Measurements from ENCODE around the gene ARHGEF3.

Gene ARHGEF3

GRCh38 chr3:56796202-56796601 is 5.5 kb downstream of the ARHGEF3 start:
- no peak overlapping the region for H3K4me3 ChIP-seq (replicated peaks; ENCODE audit: low read depth, low read length)
- H3K36me3 ChIP-seq (ENCODE audit: control insufficient read depth, insufficient read depth, low read length), result no peaks in the 10 kb centered on the region
- no peaks in the 10 kb centered on the region for H3K27me3 ChIP-seq (replicated peaks; ENCODE audit: control insufficient read depth, insufficient read depth, low read length)
- TF ChIP-seq CTCF (IDR thresholded peaks at IDR 0.05; ENCODE audit: insufficient read depth, low read length, poor library complexity, severe bottlenecking), result no peak
- no peak for DNase-seq (ENCODE audit: extremely low read depth, insufficient read length)

GRCh38 chr3:56795829-56796185 is 5.9 kb downstream of the ARHGEF3 start:
- Histone ChIP-seq H3K4me3 (replicated peaks; ENCODE audit: low read depth, low read length) (no peak overlapping the region), H3K27me3 (replicated peaks; ENCODE audit: control insufficient read depth, insufficient read depth, low read length) (no peaks in the 10 kb centered on the region), H3K36me3 (ENCODE audit: control insufficient read depth, insufficient read depth, low read length) (no peaks in the 10 kb centered on the region)
- no peak for DNase-seq (ENCODE audit: extremely low read depth, insufficient read length)
- no peak for TF ChIP-seq CTCF (IDR thresholded peaks at IDR 0.05; ENCODE audit: insufficient read depth, low read length, poor library complexity, severe bottlenecking)

GRCh38 chr3:56795097-56795828 is 6.5 kb downstream of the ARHGEF3 start:
- Histone ChIP-seq H3K4me3 (replicated peaks; ENCODE audit: low read depth, low read length) (no peak overlapping the region), H3K36me3 (ENCODE audit: control insufficient read depth, insufficient read depth, low read length) (no peaks in the 10 kb centered on the region), H3K27me3 (replicated peaks; ENCODE audit: control insufficient read depth, insufficient read depth, low read length) (no peaks in the 10 kb centered on the region)
- no peak for TF ChIP-seq CTCF (IDR thresholded peaks at IDR 0.05; ENCODE audit: insufficient read depth, low read length, poor library complexity, severe bottlenecking)
- no peak for DNase-seq (ENCODE audit: extremely low read depth, insufficient read length)

- no peak for DNase-seq (ENCODE audit: extremely low read depth, insufficient read length)
Observed at GRCh38 chr3:56792193-56792592, 9.6 kb downstream of the ARHGEF3 start.

GRCh38 chr3:56790016-56790821 is 11.5 kb downstream of the ARHGEF3 start:
- no peak for DNase-seq (ENCODE audit: extremely low read depth, insufficient read length)
- no peak for TF ChIP-seq CTCF (IDR thresholded peaks at IDR 0.05; ENCODE audit: insufficient read depth, low read length, poor library complexity, severe bottlenecking)
- H3K4me3 ChIP-seq (replicated peaks; ENCODE audit: low read depth, low read length), result no peak overlapping the region
- H3K27me3 ChIP-seq (replicated peaks; ENCODE audit: control insufficient read depth, insufficient read depth, low read length), result no peaks in the 10 kb centered on the region
- no peaks in the 10 kb centered on the region; the same call in 1 of the 2 replicates for H3K36me3 ChIP-seq (ENCODE audit: control insufficient read depth, insufficient read depth, low read length)

More at GRCh38 chr3:56792193-56792592, 9.6 kb downstream of the ARHGEF3 start:
- no peak for TF ChIP-seq CTCF (IDR thresholded peaks at IDR 0.05; ENCODE audit: insufficient read depth, low read length, poor library complexity, severe bottlenecking)
- H3K27me3 ChIP-seq (replicated peaks; ENCODE audit: control insufficient read depth, insufficient read depth, low read length), result no peaks in the 10 kb centered on the region
- H3K36me3 ChIP-seq (ENCODE audit: control insufficient read depth, insufficient read depth, low read length), result no peaks in the 10 kb centered on the region; the same call in 1 of the 2 replicates
- H3K4me3 ChIP-seq (replicated peaks; ENCODE audit: low read depth, low read length), result no peak overlapping the region
